ENCODE measurements around the gene IFNL3.
"Not testable (repeated sequence)": the region's sequence is repeated elsewhere in the genome, so short reads cannot be mapped to it uniquely, and the experiment has no call there.

The IFNL3 gene

DNA sequence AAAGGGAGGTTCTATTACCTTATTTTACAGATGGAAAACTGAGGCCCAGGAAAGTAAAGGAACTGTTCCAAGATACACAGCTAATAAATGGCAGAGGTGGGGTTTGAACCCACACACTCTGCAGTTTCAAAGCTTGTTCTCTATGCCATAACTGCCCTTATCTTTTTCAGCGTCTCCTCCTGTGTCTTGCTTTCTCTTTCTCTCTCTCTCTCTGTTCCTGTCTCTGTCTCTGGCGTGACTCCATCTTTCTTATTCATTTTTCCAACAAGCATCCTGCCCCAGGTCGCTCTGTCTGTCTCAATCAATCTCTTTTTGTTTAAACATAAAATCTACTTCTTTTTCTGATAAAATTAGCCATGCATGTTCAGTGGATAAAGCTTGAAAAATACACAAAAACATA, 7.0 kb upstream of the IFNL3 start:
- H3K9me3 ChIP-seq (ENCODE audit: low read length): no peaks in the 10 kb centered on the region
- no peak overlapping the region for H3K4me3 ChIP-seq (ENCODE audit: low read depth in 1 of 2, low read length in 2 of 2)
- H3K4me1 ChIP-seq (ENCODE audit: insufficient read depth, low read length): no peaks in the 10 kb centered on the region
- no peak overlapping the region for H3K9ac ChIP-seq (ENCODE audit: low read length)
- H3K27ac ChIP-seq (ENCODE audit: low read depth, low read length): no peak overlapping the region
- H3K36me3 ChIP-seq (ENCODE audit: insufficient read depth, low read length): no peaks in the 10 kb centered on the region
- peaks cover 0 to 38% of the 10 kb centered on the region in 2 donors for H3K27me3 ChIP-seq (ENCODE audit: control insufficient read depth in 1 of 2, insufficient read depth in 2 of 2, low read length in 2 of 2)

GRCh38 chr19:39251081-39251480, 6.3 kb upstream of the IFNL3 start:
- no peaks in the 10 kb centered on the region for H3K36me3 ChIP-seq (ENCODE audit: insufficient read depth, low read length)
- H3K27me3 ChIP-seq (ENCODE audit: control insufficient read depth in 1 of 2, insufficient read depth in 2 of 2, low read length in 2 of 2): peaks cover 0 to 34% of the 10 kb centered on the region in 2 donors
- no peaks in the 10 kb centered on the region for H3K9me3 ChIP-seq (ENCODE audit: low read length)
- no peak overlapping the region for H3K27ac ChIP-seq (ENCODE audit: low read depth, low read length)
- H3K4me3 ChIP-seq (ENCODE audit: low read depth in 1 of 2, low read length in 2 of 2): no peak overlapping the region
- H3K4me1 ChIP-seq (ENCODE audit: insufficient read depth, low read length): no peaks in the 10 kb centered on the region
- H3K9ac ChIP-seq (ENCODE audit: low read length): no peak overlapping the region

DNA sequence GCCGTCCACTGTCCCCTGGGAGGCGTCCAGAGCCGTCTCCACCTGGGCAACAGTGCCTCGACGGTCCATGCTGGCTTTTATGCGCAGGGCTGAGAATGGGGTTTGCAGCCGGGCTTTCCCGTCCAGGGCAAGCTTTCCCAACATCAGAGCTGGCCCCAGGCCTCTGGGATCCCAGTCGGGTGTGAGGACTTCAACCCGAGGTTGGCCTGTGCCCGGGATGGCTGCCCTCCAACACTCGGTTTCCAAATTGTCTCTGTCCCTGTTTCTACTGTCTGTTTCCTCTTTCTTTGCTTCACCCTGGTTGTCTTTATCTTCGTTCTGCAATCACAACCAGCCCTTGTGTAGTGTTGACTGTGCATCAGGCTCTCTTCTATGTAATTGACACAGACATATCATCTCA, 4.0 kb upstream of the IFNL3 start, which contains the start of gene IFNL4:
IFNL4 (minus strand) TSS at position 51 of the 400 bp plus-strand sequence.
- Histone ChIP-seq H3K9me3 (ENCODE audit: low read length) (no peaks in the 10 kb centered on the region), H3K27ac (ENCODE audit: low read depth, low read length) (no peak within 1 kb of the TSS), H3K4me1 (ENCODE audit: insufficient read depth, low read length) (no peaks in the 10 kb centered on the region), H3K4me3 (ENCODE audit: low read depth in 1 of 2, low read length in 2 of 2) (no peak within 1 kb of the TSS), H3K27me3 (ENCODE audit: control insufficient read depth in 1 of 2, insufficient read depth in 2 of 2, low read length in 2 of 2) (peaks cover 0 to 34% of the 10 kb centered on the region in 2 donors), H3K36me3 (ENCODE audit: insufficient read depth, low read length) (no peaks in the 10 kb centered on the region), H3K9ac (ENCODE audit: low read length) (no peak within 1 kb of the TSS)

GRCh38 chr19:39247701-39248664, 3.2 kb upstream of the IFNL3 start:
- Histone ChIP-seq H3K9me3 (ENCODE audit: low read length) (no peaks in the 10 kb centered on the region), H3K4me1 (ENCODE audit: insufficient read depth, low read length) (no peaks in the 10 kb centered on the region), H3K27ac (ENCODE audit: low read depth, low read length) (no peak overlapping the region), H3K4me3 (ENCODE audit: low read depth in 1 of 2, low read length in 2 of 2) (no peak overlapping the region), H3K36me3 (ENCODE audit: insufficient read depth, low read length) (no peaks in the 10 kb centered on the region), H3K9ac (ENCODE audit: low read length) (no peak overlapping the region), H3K27me3 (ENCODE audit: control insufficient read depth in 1 of 2, insufficient read depth in 2 of 2, low read length in 2 of 2) (peaks cover 0 to 34% of the 10 kb centered on the region in 2 donors)

DNA sequence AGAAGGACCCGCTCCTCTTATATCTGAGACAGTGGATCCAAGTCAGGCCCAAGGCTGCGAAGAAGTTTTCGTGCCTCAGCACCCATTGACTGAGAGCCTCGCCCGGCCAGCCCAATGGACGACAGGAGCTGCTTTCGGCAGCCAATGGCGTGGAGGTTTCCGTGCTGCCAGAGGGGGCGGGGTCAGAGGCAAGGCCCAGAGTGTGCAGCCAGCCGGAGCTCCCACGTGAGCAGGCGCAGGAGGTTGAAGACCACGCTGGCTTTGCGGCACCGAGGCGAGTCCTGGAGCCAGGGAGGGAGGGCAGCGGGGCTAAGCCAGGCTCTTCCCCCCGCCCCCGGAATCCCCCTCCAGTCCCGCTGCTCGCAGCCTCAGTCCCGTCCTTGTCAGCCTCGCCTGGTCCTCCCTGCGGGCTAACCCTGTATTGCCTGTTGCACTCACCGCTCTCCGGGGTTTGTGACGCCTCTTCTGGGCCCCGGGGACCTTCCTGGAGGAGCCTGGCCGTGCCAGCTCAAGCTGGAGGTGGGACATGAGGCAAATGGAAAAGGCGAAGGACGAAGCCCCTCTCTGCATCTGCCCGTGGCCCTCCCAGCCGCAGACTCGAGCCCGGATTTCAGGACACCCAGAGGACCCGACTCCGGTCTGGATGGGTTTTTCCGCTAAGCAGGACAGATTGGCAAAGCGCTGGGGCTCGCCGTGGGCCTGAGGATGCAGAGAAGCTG, 2.3 kb upstream of the IFNL3 start:
- no peak overlapping the region for H3K4me3 ChIP-seq (ENCODE audit: low read depth in 1 of 2, low read length in 2 of 2)
- peaks cover 0 to 34% of the 10 kb centered on the region in 2 donors for H3K27me3 ChIP-seq (ENCODE audit: control insufficient read depth in 1 of 2, insufficient read depth in 2 of 2, low read length in 2 of 2)
- H3K36me3 ChIP-seq (ENCODE audit: insufficient read depth, low read length): no peaks in the 10 kb centered on the region
- H3K9ac ChIP-seq (ENCODE audit: low read length): no peak overlapping the region
- H3K4me1 ChIP-seq (ENCODE audit: insufficient read depth, low read length): no peaks in the 10 kb centered on the region
- no peak overlapping the region for H3K27ac ChIP-seq (ENCODE audit: low read depth, low read length)
- no peaks in the 10 kb centered on the region for H3K9me3 ChIP-seq (ENCODE audit: low read length)

DNA sequence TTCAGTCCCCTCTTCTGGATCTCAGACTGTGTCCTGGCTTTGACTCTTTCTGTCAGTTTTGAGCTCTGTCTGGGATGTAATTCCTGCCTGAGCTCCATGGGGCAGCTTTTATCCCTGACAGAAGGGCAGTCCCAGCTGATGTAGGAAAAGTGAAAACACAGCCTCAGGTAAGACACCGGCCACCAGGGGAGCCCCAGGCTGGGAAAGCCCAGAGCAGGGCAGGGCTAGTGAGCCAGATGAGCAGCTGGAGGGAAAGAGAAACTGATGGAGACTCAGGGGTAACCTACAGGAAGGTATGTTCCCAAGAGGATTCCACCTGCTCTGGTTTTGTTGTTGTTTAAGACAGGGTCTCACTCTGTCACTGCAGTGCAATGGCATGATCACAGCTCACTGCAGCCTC, 360 bp upstream of the IFNL3 start:
- H3K9ac ChIP-seq (ENCODE audit: low read length); H3K36me3 ChIP-seq (ENCODE audit: insufficient read depth, low read length); H3K9me3 ChIP-seq (ENCODE audit: low read length); H3K4me3 ChIP-seq (ENCODE audit: low read depth in 1 of 2, low read length in 2 of 2); H3K4me1 ChIP-seq (ENCODE audit: insufficient read depth, low read length); H3K27ac ChIP-seq (ENCODE audit: low read depth, low read length): not testable (repeated sequence)
- H3K27me3 ChIP-seq (ENCODE audit: control insufficient read depth in 1 of 2, insufficient read depth in 2 of 2, low read length in 2 of 2): peaks cover 0 to 32% of the 10 kb centered on the region in 2 donors

- H3K4me1 ChIP-seq (ENCODE audit: insufficient read depth, low read length); H3K4me3 ChIP-seq (ENCODE audit: low read depth in 1 of 2, low read length in 2 of 2); H3K9me3 ChIP-seq (ENCODE audit: low read length); H3K36me3 ChIP-seq (ENCODE audit: insufficient read depth, low read length); H3K27ac ChIP-seq (ENCODE audit: low read depth, low read length); H3K9ac ChIP-seq (ENCODE audit: low read length): not testable (repeated sequence)
- H3K27me3 ChIP-seq (ENCODE audit: control insufficient read depth in 1 of 2, insufficient read depth in 2 of 2, low read length in 2 of 2): peaks cover 0 to 19% of the 10 kb centered on the region in 2 donors
Observed at GRCh38 chr19:39243741-39244140, 1.1 kb downstream of the IFNL3 start.

GRCh38 chr19:39240421-39240820, 4.4 kb downstream of the IFNL3 start:
- Histone ChIP-seq H3K4me1 (ENCODE audit: insufficient read depth, low read length) (no peaks in the 10 kb centered on the region), H3K9ac (ENCODE audit: low read length) (no peak overlapping the region), H3K27ac (ENCODE audit: low read depth, low read length) (no peak overlapping the region), H3K36me3 (ENCODE audit: insufficient read depth, low read length) (no peaks in the 10 kb centered on the region), H3K27me3 (ENCODE audit: control insufficient read depth in 1 of 2, insufficient read depth in 2 of 2, low read length in 2 of 2) (peaks cover 0 to 14% of the 10 kb centered on the region in 2 donors), H3K9me3 (ENCODE audit: low read length) (no peaks in the 10 kb centered on the region), H3K4me3 (ENCODE audit: low read depth in 1 of 2, low read length in 2 of 2) (no peak overlapping the region)

DNA sequence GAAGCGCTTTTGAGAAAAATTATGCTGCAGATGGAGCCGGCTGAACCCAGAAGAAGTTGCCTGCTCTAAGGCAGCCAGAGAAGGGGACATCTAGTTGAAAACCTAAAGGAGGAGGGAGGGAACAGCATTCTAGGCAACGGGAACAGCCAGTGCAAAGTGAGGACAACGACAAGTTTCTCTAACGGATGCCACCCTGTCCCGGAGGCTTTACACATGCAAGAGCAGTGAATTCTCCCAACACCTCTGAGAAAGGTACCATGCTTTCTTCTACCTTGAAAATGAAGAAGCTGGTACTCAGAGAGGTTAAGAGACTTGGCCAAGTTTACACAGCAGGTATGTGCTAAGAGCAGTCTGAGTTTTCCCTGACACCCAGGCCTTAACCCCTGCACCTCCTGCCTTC, 5.9 kb downstream of the IFNL3 start:
- Histone ChIP-seq H3K36me3 (ENCODE audit: insufficient read depth, low read length) (no peaks in the 10 kb centered on the region), H3K27me3 (ENCODE audit: control insufficient read depth in 1 of 2, insufficient read depth in 2 of 2, low read length in 2 of 2) (peaks cover 0 to 14% of the 10 kb centered on the region in 2 donors), H3K9ac (ENCODE audit: low read length) (no peak overlapping the region)

DNA sequence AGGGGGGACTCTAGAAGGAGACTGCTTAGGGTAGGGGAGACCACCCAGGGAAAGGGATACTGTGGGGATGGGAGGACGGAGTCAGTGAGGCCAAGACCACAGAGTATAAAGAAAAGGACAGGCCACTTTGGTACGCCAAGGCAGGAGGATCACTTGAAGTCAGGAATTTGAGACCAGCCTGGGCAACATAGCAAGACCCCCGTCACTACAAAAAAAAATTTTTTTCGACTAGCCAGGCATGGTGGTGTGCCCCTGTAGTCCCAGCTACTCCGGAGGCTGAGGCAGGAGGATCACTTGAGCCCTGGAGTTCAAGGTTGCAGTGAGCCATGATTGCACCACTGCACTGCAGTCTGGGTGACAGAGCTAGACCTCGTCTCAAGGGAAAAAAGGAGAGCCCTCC, 6.6 kb downstream of the IFNL3 start:
- Histone ChIP-seq H3K27ac (ENCODE audit: low read depth, low read length) (no peak overlapping the region), H3K9me3 (ENCODE audit: low read length) (no peaks in the 10 kb centered on the region), H3K27me3 (ENCODE audit: control insufficient read depth in 1 of 2, insufficient read depth in 2 of 2, low read length in 2 of 2) (peaks cover 0 to 14% of the 10 kb centered on the region in 2 donors), H3K4me1 (ENCODE audit: insufficient read depth, low read length) (no peaks in the 10 kb centered on the region), H3K4me3 (ENCODE audit: low read depth in 1 of 2, low read length in 2 of 2) (no peak overlapping the region), H3K9ac (ENCODE audit: low read length) (no peak overlapping the region), H3K36me3 (ENCODE audit: insufficient read depth, low read length) (no peaks in the 10 kb centered on the region)

More for the DNA sequence above, 5.9 kb downstream of the IFNL3 start:
- Histone ChIP-seq H3K4me3 (ENCODE audit: low read depth in 1 of 2, low read length in 2 of 2) (no peak overlapping the region), H3K27ac (ENCODE audit: low read depth, low read length) (no peak overlapping the region), H3K4me1 (ENCODE audit: insufficient read depth, low read length) (no peaks in the 10 kb centered on the region), H3K9me3 (ENCODE audit: low read length) (no peaks in the 10 kb centered on the region)

All from muscle layer of colon (tissue), 2 donors.